Hepatocyte (in vitro differentiated cells): ENCODE results near the gene ARHGAP22. TPM values are rescaled to one million over a fixed set of nuclear protein-coding genes. Genes with fewer than 3 reads are reported as not detected.

ENCODE experiments used
- DNase-seq: peaks from one replicate; pipeline ENCODE4 v3.0.0-alpha.2; 2016; ENCODE audit warnings: low spot score
- H2AFZ ChIP-seq: fragments of 200-600 bp; sonication (generic); 2 replicates; pipeline ENCODE4 v1.6.0; 2016; ENCODE audit warnings: antibody characterized with exemption, mild to moderate bottlenecking
- H3K27ac ChIP-seq: fragments of 200-600 bp; sonication (generic); 2 replicates; pipeline ENCODE4 v1.5.1; 2016; ENCODE audit warnings: mild to moderate bottlenecking
- H3K27me3 ChIP-seq: fragments of 200-600 bp; sonication (generic); 2 replicates; pipeline ENCODE4 v1.6.1; 2016
- H3K36me3 ChIP-seq: fragments of 200-600 bp; sonication (generic); replicated peaks from 2 replicates; pipeline ENCODE4 v1.5.1; 2016; ENCODE audit warnings: low read depth; ENCODE audit not compliant: insufficient read depth
- H3K4me1 ChIP-seq: fragments of 200-600 bp; sonication (generic); 2 replicates; pipeline ENCODE4 v1.5.1; 2016; ENCODE audit warnings: mild to moderate bottlenecking, moderate library complexity; ENCODE audit not compliant: insufficient read depth
- H3K4me2 ChIP-seq: fragments of 200-600 bp; sonication (generic); 2 replicates; pipeline ENCODE4 v1.6.0; 2016
- H3K4me3 ChIP-seq: fragments of 200-600 bp; sonication (generic); 2 replicates; pipeline ENCODE4 v1.5.1; 2016; ENCODE audit warnings: mild to moderate bottlenecking
- H3K79me2 ChIP-seq: fragments of 200-600 bp; sonication (generic); 2 replicates; pipeline ENCODE4 v1.6.0; 2017; ENCODE audit warnings: mild to moderate bottlenecking
- H3K9me2 ChIP-seq: fragments of 200-600 bp; sonication (generic); replicated peaks from 2 replicates; pipeline ENCODE4 v1.6.0; 2017; ENCODE audit warnings: mild to moderate bottlenecking; ENCODE audit not compliant: insufficient read depth
- H3K9me3 ChIP-seq: fragments of 200-600 bp; sonication (generic); 2 replicates; pipeline ENCODE4 v1.5.1; 2016; ENCODE audit warnings: low read depth, mild to moderate bottlenecking
- H4K20me1 ChIP-seq: fragments of 200-600 bp; sonication (generic); 2 replicates; pipeline ENCODE4 v1.6.0; 2016; ENCODE audit warnings: mild to moderate bottlenecking; ENCODE audit not compliant: insufficient read depth, poor library complexity, severe bottlenecking
- EZH2 ChIP-seq: fragments of 200-600 bp; sonication (generic); IDR thresholded peaks from 2 replicates; pipeline ENCODE4 v1.6.1; 2016; ENCODE audit warnings: antibody characterized with exemption, mild to moderate bottlenecking, borderline replicate concordance
- EZH2phosphoT487 ChIP-seq: fragments of 200-600 bp; sonication (generic); IDR thresholded peaks from one replicate; pipeline ENCODE4 v1.6.1; 2018; ENCODE audit warnings: antibody characterized with exemption, mild to moderate bottlenecking, low read depth, moderate library complexity; ENCODE audit not compliant: unreplicated experiment, severe bottlenecking
- WGBS: methylation state at CpG from one replicate; pipeline ENCODE4 v1.1.6; 2016; ENCODE audit warnings: low lambda C conversion rate; ENCODE audit errors: missing lambda C conversion rate; 5-methylcytosine and 5-hydroxymethylcytosine counted together
- polyA plus RNA-seq: library from polyadenylated mRNA; unstranded; fragments of >200 nt; fragmentation: Nextera tagmentation; extraction: Ambion mirVana; gene quantifications from 2 replicates; pipeline ENCODE4 v1.2.1, GENCODE V29; 2016
- total RNA-seq: library from RNA; depleted of rRNA; stranded (reverse); fragments of >200 nt; gene quantifications from 2 replicates; pipeline ENCODE4 v1.2.3, GENCODE V29; 2014
- TF ChIP-seq, protein P1 (sequence below): fragments of 200-600 bp; sonication (generic); IDR thresholded peaks from 2 replicates; pipeline ENCODE4 v1.5.1; 2016; ENCODE audit warnings: antibody characterized with exemption, mild to moderate bottlenecking; ENCODE audit not compliant: poor library complexity

ARHGAP22 gene
- total and polyA plus RNA-seq, 2 experiments from 2014 or later: 1.7 to 1.8 TPM

DNA sequence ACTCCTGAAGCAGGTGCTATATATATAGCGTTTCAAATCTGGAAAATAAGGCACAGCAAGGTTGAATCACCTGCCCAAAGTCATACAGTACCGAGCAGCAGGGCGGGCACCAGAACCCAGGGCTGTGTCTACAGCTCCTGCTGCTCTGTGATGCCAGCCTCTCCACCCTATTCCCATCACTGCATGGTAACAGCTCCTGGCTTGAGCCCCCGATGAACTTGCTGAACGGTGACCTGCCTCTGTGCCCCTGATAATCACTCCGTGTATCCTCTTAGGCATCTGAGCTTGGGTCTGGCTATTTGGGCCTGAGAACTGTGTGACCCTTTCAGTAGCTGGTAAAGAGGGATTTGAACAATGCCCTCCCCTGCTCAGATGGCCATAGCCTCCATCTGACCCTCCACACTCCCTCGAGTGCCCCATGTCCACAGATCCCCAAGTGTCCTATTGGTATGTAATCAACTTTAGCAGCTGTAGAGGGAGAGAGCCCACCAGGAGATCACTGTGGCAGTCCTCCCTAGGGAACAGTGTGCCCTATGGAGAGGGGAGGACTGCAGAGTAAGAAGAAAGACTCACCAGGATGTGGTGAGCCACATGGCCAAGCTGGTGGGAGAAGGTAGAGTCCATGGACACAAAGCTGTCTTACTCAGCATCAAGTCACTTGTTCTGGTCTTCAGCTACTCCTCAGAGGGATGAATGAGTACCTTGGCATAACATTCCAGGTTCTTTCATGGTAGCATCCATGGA lies 1.1 kb upstream of the ARHGAP22 start:
- H3K27ac ChIP-seq: no peak overlapping the region
- H4K20me1 ChIP-seq: no peaks in the 10 kb centered on the region
- peaks cover 3% of the 10 kb centered on the region for H3K4me1 ChIP-seq
- H2AFZ ChIP-seq: no peak overlapping the region
- H3K9me2 ChIP-seq: no peaks in the 10 kb centered on the region
- H3K79me2 ChIP-seq: no peaks in the 10 kb centered on the region
- H3K4me3 ChIP-seq: no peak overlapping the region
- H3K4me2 ChIP-seq: no peak overlapping the region
- no peaks in the 10 kb centered on the region for H3K9me3 ChIP-seq
- TF ChIP-seq, protein P1, sequence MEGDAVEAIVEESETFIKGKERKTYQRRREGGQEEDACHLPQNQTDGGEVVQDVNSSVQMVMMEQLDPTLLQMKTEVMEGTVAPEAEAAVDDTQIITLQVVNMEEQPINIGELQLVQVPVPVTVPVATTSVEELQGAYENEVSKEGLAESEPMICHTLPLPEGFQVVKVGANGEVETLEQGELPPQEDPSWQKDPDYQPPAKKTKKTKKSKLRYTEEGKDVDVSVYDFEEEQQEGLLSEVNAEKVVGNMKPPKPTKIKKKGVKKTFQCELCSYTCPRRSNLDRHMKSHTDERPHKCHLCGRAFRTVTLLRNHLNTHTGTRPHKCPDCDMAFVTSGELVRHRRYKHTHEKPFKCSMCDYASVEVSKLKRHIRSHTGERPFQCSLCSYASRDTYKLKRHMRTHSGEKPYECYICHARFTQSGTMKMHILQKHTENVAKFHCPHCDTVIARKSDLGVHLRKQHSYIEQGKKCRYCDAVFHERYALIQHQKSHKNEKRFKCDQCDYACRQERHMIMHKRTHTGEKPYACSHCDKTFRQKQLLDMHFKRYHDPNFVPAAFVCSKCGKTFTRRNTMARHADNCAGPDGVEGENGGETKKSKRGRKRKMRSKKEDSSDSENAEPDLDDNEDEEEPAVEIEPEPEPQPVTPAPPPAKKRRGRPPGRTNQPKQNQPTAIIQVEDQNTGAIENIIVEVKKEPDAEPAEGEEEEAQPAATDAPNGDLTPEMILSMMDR: no peak
- TF ChIP-seq EZH2phosphoT487 (no peak), EZH2 (no peak)
- H3K27me3 ChIP-seq: peaks cover 21% of the 10 kb centered on the region
- no peak for DNase-seq
- WGBS: 89% methylated on average over 7 of the region's 7 CpGs
- no peaks in the 10 kb centered on the region for H3K36me3 ChIP-seq

DNA sequence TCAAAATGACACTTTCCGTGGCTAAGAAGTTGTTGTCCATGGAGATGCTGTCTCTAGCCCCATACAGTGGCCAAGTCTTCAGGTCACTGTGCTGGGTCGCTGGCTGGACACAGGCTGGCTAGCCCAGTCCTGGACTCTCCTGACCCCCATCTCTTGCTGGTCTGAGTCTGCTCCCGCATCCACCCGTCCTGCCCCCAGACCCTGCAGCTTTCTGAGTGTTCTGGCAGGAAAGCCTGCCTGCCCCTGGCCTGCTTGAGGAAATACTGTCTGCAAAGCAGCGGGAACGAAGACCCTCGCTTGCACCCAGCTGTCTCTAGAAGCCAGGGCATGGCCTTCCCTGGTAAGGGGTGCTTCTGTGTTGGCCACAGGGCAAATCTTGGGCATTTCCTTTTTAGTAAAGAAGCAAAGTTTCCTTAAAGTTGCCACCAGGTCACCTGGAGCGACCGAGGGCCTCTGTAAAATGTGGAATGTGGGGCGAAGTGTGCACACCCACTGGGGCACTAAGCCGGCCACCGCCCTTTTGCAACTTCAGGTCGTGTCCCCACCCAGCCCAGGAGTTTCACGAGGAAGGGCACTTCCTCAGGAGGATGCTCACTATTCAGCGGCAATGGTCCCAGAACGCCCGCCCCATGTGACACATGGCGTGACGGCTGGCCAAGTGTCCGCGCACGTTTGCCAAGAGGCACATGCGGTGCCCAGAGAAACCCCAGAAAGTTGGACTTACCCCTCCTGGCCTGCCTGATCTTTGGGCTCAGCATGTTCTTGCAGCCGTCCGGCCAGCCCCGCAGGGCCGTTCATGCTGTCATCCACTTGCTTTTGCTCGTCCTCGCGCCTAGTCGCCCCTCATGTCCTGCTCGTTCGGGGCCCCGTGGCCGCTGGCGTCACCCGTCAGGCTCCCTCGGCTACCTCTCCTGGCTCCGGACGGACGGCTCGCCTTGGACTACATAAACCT lies 558 bp downstream of the ARHGAP22 start:
- H3K4me1 ChIP-seq: peaks cover 3% of the 10 kb centered on the region
- no peaks in the 10 kb centered on the region for H3K9me2 ChIP-seq
- H4K20me1 ChIP-seq: no peaks in the 10 kb centered on the region
- H3K36me3 ChIP-seq: no peaks in the 10 kb centered on the region
- H3K4me2 ChIP-seq: peak overlapping the region; percentile 94
- WGBS: 50% methylated on average over 42 of the region's 42 CpGs
- H3K27ac ChIP-seq: no peak overlapping the region
- no peak for DNase-seq
- no peak overlapping the region for H3K4me3 ChIP-seq
- TF ChIP-seq, protein P1: no peak
- TF ChIP-seq EZH2phosphoT487 (no peak), EZH2 (no peak)
- H3K27me3 ChIP-seq: peaks cover 21% of the 10 kb centered on the region
- no peaks in the 10 kb centered on the region for H3K9me3 ChIP-seq
- H3K79me2 ChIP-seq: no peaks in the 10 kb centered on the region
- H2AFZ ChIP-seq: peak overlapping the region; percentile 52

DNA sequence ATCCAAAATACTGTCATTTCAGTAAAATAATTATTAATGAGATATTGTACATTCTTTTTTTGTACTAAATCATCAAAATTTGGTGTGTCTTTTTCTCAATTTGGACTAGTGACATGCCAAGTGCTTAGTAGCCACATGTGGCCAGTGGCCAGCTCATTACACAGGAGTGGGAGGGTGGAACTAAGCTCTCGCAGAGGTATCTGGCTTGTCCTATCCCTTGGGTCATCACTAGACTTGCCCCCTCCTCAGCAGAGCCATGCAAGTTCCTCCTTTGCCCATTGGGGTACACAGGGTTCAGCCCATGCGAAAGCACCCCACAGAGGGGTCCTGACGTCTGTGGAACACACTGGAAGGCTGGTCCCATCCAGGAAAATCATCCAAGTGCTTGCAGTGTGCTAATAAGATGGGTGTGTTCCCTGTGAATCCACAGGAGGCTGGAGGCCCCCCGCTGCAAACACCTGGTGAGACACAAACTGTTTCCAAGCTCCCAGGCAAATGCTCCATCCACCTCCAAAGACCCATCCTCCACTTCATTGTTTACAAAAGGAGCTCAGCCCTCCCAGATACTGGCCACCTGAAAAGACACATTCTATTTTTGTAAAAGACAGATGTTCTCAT lies 1.3 kb downstream of the ARHGAP22 start:
- no peak overlapping the region for H2AFZ ChIP-seq
- no peaks in the 10 kb centered on the region for H3K9me3 ChIP-seq
- 80% methylated on average over 4 of the region's 4 CpGs for WGBS
- no peaks in the 10 kb centered on the region for H3K79me2 ChIP-seq
- no peak overlapping the region for H3K27ac ChIP-seq
- no peaks in the 10 kb centered on the region for H4K20me1 ChIP-seq
- no peaks in the 10 kb centered on the region for H3K9me2 ChIP-seq
- TF ChIP-seq EZH2 (no peak), EZH2phosphoT487 (no peak)
- TF ChIP-seq, protein P1: no peak
- no peak overlapping the region for H3K4me2 ChIP-seq
- no peak overlapping the region for H3K4me3 ChIP-seq
- no peak for DNase-seq
- no peaks in the 10 kb centered on the region for H3K36me3 ChIP-seq
- peaks cover 3% of the 10 kb centered on the region for H3K4me1 ChIP-seq
- H3K27me3 ChIP-seq: peaks cover 21% of the 10 kb centered on the region
